NCI-H345 (cell line): Measurements from ENCODE around the gene ZFP2.

ENCODE experiments used
- DNase-seq: peaks from one replicate; lab custom pipeline; 2025; lab: John Stamatoyannopoulos, UW

ZFP2 gene

DNA sequence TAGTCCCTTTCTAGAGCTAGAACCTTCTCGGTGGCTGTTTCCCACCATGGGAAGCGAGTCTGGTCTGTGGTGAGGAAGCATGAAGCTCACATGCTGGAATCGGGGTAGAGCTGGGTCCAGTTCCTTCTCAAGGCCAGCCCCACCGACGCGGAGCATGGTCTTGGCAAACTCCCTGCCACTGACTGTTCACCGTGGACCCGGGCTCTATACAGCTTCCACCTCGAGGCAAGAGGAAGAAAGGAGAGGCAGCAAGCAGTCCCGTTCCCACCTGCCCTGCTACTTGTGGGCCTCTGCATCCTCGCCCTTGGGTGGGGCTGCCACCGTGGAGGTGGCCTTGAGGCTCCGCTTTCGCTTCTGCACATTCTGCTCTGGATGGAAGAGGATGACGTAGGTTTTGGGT, 85.7 kb downstream of the ZFP2 start:
- no peak for DNase-seq
